Activated CD8-positive, alpha-beta memory T cell treated with anti-CD3 and anti-CD28 coated beads, Interleukin-2, amount 50 U/mL, for 24 hours (primary cell): ENCODE results near the gene NXPH1.
"Not testable (repeated sequence)": the region's sequence is repeated elsewhere in the genome, so short reads cannot be mapped to it uniquely, and the experiment has no call there.

Experiments
- DNase-seq: peaks from one replicate; pipeline ENCODE4 v3.0.0-alpha.2; 2020; ENCODE audit errors: extremely low read depth

Gene NXPH1

DNA sequence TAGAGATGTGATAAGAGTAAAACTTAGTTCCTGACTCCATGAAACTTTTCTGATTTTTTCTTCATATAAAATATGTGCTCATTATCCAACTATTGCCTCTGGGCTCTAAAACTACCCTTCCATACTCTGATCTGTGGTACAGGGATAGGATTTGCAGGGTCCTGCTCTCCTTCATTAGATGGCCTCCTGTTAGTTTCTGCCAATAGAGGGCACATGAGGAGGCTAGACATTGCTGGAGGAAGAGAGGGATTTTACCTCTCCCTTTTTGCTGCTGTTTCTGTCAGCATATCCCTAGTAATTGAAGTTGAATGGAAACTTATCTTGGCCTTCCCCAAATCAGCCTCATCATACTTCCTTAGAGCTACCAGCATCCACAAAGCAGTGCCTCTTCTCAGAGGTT is 269.4 kb downstream of the NXPH1 start:
- DNase-seq = no peak

DNA sequence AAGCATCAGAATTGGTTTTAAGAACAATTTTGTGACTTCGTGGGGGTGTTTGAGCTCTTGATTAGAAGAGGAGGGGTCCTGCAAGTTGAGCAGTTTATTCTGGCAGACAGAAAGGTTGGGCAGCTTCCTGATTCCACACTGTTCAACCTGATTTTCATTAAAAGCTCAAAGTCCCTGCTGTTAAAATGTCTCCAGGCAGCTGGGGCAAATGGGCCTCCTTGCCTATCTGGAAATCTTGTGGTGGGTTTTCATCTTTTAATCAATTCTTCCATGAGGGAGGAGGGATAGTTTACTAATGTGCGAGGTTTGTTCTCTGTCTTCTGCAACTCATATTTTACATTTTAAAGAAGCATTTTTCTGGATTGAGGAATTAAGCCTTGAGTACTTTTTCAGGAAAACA is 276.7 kb downstream of the NXPH1 start:
- DNase-seq = no peak

DNA sequence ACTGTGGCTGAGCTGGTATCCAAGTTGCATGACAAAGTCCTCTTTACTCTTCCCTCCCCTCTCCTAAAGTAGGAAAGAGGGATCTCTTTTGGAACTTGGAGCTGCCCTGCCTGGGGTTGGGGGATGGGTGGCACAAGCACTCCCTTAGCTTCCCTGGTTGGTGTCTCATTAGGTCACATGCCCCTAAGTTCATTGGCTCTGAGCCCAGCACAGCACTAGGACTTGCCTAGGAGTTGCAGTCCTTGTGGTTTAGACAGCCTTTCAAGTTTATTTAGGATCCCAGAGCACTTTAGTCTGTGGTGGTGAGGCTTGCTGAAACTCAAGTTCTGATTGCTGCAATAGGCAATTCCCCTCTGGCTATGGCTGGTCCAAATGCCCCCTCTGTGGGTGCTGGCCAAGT is 281.4 kb downstream of the NXPH1 start:
- no peak for DNase-seq

DNA sequence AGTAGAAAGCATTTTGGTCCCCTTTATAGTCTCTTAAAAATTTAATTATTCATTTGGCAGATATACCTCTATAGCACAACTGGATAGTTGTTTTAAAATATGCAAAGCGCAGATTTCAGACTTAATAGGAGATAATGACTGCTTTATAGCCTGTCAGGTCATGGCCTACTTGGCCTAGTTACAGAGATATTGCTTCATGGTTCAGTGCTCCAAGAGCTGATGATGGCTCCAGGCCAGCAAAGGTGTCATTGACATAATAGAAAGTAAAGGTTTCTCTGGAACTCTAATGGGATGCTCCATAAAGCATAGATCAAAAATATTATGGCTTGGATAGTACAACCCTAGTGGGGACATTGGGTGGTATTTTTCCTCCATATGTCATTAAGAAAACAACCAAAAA is 285.7 kb downstream of the NXPH1 start:
- no peak for DNase-seq

DNA sequence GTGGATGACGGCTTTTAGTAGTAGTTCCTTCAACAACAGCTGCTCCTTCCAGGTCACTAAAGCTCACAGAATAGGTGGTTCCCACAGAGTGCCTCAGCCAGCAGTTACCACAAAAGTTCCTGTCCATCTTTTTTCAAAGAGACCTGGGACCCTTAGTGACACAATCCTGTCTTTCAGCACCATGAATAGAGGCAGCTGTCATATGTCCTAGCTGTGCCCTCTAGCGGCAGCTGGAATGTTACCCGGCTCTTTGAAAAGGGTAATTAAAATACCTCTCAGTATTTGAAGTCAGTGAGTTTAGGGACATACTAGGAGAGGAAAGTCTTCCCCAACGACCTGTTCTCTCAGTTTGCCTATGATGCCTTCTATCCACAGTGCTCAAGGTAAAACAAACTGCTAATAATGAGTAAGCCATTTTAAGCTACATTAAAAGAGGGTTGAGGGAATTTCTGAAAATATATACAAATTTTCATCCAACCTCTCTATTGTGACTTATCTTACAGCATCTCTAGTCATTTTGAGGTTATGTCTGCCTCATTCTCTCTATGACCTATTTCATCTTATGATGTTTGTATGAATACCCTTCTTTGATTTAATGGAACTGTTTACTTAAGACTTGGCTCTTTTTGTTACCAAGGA is 290.8 kb downstream of the NXPH1 start:
- DNase-seq = no peak

DNA sequence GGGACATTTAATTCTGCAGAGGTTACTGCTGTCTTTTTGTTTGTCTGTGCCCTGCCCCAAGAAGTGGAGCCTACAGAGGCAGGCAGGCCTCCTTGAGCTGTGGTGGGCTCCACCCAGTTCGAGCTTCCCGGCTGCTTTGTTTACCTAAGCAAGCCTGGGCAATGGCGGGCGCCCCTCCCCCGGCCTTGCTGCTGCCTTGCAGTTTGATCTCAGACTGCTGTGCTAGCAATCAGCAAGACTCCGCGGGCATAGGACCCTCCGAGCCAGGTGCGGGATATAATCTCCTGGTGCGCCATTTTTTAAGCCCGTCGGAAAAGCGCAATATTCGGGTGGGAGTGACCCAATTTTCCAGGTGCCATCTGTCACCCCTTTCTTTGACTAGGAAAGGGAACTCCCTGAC is 298.3 kb downstream of the NXPH1 start:
- not testable (repeated sequence) for DNase-seq

DNA sequence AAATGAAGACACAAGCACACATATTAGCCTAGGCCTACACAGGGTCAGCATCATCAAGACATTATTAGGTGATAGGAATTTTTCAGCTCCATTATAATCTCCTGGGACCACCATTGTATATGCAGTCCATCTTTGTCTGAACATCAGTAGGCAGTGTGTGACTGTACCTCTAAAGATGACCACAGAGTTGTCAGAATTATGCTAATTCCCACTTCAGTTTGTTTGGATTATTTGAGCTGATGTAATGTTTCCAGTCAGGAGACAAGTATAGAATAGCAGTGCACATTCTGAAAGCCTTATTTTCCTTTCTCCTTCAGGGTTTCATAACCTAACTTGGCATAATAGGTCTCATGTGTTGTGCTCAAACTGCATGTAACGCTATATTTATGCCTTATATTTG is 306.4 kb downstream of the NXPH1 start:
- no peak for DNase-seq

DNA sequence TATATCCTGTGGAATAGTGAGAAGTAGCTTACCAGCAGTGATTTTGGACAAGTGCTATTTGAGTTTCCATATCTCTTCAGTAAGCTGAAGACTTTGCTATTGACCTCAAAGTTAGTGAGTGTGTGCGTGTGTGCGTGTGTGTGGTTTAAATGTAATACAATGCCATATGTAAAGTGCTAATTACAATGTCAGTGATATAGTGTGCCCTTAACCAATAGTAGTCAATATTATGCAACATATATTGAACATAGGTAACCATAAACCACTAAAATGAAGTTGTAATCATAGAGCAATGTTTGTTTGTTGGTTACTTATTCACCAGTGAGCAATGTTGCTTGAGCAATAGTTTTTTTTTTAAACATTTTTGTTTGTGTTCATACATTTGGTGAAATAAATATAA is 309.4 kb downstream of the NXPH1 start:
- no peak for DNase-seq

DNA sequence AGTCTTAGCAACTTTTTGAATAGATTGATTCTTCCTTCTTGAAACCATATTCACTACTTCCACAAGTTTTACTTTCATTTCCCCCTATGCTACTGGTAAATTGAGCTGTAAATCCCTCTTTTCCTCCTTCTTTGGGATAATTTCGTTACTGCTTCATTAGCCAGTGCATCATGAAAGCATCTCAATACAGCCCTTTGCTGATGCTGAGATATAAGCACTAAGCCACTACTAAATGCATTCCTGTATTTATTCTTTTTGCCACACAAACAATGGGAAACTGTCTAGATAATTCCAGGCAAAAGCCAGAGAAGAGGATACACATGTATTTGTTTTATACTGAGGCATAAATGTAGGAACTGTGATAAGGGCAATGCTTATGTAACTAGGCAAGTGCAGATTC is 313.9 kb downstream of the NXPH1 start:
- DNase-seq = no peak

DNA sequence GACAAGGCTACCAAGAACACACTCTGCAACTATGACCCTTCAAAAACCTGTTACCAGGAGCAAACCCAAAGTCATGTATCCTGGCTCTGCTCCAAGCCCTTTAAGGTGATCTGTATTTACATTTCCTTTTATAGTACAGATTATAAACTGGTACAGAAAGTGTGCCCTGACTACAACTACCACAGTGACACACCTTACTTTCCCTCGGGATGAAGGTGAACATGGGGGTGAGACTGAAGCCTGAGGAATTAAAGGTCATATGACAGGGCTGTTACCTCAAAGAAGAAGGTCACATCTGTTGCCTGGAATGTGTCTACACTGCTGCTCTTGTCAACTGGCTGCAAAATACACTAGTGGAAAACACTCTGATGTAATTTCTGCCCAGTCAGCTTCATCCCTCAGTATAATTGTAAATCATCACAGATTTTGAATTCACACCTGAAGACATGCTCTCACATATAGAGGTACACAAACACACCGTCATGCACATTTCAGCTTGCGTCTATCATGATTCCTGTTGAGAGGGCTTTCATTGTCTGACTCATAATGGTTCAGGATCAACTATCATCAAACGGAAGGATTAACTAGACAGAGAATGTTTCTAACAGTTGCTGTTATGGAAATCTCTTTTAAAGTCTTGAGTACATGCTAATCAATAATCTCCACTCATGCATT is 318.3 kb downstream of the NXPH1 start:
- no peak for DNase-seq

DNA sequence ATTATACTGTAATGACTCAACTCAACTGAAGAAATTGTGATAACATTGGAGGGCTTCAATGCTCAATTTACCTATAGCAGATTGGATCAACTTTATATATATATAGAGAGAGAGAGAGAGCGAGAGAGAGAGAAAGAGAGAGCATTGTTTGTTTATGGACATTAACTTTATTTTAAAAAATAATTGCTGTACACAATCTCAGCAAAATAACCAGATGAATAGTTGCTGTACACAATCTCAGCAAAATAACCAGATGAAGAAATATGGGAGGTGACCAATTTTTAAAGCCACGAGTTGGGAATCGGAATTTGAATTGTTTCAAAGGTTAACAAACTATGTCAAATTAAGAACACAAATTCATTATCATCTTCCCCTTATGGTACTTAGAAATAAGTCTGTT is 319.9 kb downstream of the NXPH1 start:
- no peak for DNase-seq

DNA sequence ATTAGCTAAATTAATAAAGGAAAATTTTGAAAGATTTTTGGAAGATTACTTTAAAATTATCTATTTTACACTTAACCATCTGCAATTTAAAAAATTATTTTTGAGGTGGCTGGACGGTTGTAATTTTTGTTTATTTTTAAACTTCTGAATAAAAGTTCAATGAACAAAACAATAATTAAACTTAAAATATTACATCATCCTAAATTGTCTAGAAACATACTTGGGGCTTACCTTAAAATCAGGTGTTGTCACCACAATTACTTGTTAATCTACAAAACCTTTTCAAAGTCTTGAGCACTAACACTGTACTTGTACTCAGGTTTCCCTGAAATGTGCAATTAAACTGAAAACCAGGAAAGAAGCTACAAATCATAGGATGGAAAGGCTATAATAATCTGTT is 328.3 kb downstream of the NXPH1 start:
- DNase-seq = no peak

DNA sequence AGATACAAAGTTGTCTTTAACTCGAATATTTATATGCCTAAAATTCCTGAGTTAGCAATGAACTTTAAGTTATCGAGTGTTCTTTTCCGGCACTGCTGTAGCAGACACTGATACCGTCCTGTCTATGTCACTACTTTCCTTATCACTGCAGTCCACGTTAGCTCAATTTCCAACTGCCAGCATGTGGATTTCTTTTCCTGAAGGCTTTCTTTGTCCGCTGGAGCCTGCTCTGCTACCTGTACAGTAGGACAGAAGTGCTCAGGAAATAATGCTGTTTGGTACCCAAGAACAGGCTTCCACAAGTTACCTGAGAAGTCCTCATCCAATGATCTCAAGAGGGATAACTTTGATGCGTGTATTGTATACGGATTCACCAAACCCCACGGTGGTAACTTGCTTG is 329.4 kb downstream of the NXPH1 start:
- DNase-seq = no peak

DNA sequence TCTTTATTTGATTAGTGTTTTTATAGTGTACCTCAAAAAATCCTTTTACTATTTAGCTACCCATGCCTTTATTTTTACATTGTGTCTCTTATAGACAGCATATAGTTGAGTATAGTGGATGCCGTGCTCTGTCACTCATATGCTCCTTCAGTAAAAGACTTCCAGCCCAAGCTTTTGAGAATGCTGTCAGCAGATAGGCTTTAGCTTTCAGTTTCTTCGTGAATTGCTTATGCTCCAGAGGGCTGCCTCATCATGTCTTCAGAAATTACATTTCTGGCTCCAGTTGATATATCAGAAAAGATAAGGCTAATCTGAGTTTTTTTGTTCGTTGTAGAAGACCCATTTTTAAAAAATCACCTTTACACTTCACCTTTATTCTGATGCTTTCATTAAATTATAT is 332.0 kb downstream of the NXPH1 start:
- no peak for DNase-seq

DNA sequence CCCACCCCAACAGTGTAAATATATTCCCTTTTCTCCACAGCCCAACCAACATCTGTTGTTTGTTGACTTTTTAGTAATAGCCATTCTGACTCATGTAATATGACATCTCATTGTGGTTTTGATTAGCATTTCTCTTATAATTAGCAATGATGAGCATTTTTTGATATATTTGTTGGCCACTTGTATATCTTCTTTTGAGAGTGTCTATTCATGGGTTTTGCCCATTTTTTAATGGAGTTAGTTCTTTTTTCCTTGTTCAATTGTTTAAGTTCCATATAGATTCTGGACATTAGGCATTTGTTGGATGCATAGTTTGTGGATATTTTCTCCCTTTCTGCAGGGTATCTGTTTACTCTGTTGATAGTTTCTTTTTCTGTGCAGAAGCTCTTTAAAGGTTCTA is 340.1 kb downstream of the NXPH1 start:
- DNase-seq = no peak

DNA sequence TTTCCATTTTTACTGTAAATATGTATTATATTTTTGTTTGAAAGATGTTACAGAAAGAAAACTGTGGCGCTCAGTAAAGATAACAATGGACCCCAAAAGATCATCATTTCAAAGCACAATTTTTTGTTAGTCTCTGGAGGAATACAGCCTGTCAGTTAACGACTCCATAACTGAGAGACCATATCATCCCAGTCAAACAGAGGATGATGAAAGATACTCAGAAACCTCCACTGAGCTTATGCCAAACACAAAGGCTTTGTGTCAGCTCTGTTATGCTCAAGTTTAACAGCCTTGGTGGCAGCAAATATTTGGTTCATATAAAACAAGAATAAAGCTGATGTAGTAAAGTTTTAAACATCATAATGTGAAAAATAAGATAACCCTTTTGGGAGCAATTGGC is 345.1 kb downstream of the NXPH1 start:
- DNase-seq = no peak

DNA sequence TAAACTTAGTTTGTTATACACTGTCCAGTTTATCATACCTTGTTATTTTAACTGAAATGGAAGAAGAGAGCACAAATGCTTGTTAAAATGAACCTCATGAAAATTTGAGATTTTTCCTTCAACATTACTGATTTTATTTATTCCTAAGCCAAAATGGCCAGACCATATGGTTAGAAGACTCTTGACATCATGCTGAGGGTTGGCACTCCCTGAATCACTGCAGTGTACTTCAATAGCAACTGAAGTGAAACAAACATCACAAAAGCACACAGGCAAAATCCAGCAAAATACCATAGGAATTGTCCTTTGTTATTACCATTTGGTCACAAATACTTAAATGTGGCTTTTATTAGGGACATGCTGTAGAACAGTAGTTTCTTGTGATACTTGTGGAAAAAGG is 347.8 kb downstream of the NXPH1 start:
- no peak for DNase-seq

DNA sequence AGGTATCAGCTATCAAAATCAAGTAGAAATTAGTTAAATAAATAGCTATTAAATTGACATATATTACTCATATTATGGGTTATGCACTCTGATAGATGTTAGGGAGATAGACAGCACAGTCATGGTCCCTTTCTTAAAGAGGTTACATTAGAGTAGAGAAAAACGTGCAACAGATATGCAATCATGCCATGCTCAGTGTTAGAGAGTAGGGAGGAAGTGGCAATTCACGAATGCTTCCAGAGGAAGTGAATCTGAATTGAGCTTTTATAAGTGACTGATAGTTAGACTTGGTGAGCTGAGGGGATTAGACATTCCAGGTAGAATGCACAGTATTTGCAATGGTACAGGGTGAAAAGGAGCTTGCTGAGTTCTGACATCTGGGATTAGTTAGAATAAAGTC is 349.8 kb downstream of the NXPH1 start:
- no peak for DNase-seq

DNA sequence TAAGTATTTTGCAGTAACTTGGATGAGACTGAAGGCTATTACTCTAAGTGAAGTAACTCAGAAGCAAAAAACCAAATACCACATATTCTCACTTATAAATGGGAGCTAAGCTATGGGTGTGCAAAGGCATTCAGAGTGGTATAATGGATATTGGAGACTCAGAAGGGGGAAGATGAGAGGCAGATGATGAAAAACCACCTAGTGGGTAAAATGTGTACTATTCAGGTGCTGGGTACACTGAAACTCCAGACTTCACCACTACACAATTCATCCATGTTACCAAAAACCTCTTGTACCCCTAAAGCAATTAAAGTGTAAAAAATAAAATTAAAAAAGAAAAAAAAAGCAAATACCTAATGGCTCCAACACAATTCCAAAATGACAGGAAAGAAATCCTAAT is 351.7 kb downstream of the NXPH1 start:
- DNase-seq = no peak

DNA sequence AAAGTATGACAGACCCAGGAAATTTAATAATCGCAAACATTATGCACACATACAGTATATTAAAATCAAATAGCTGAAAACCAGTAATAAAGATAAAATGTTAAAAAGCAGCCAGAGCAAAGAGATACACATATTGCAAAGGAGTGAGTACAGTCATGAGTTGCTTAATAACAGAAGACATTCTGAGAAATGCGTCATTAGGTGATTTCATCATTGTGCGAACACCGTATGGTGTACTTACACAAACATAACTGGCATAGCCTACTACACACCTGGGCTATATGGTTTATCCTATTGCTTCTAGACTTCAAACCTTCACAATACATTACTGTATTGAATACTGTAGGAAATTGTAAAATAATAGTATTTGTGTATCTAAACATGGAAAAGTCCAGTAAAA is 367.6 kb downstream of the NXPH1 start:
- no peak for DNase-seq
